ENCODE results near the gene PSMB10.

The PSMB10 gene

GRCh38 chr16:67936124-67936879 lies at the start of gene PSMB10:
PSMB10 (minus strand) TSS chr16:67936850; CDS start chr16:67936749, 101 bp downstream.
- no peak for TF ChIP-seq CTCF (IDR thresholded peaks at IDR 0.05; ENCODE audit: low read depth, low read length)
- peak; percentile 48 for TF ChIP-seq POLR2A (IDR thresholded peaks at IDR 0.05; ENCODE audit: extremely low read depth, insufficient read length)
- TF ChIP-seq, protein P1, sequence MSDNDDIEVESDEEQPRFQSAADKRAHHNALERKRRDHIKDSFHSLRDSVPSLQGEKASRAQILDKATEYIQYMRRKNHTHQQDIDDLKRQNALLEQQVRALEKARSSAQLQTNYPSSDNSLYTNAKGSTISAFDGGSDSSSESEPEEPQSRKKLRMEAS (IDR thresholded peaks at IDR 0.05; ENCODE audit: low read depth, low read length) = peak; percentile 19; the same call in 1 of the 2 replicates
- TF ChIP-seq MYC (IDR thresholded peaks at IDR 0.05; ENCODE audit: low read depth, low read length) = no peak
- peak within 1 kb of the TSS; percentile 94 for H3K4me3 ChIP-seq (ENCODE audit: low read depth, low read length)
- peak; percentile 84 for DNase-seq (ENCODE audit: low read depth)

- TF ChIP-seq, protein P1 (IDR thresholded peaks at IDR 0.05; ENCODE audit: low read depth, low read length) = no peak
- TF ChIP-seq POLR2A (IDR thresholded peaks at IDR 0.05; ENCODE audit: extremely low read depth, insufficient read length) = no peak
- TF ChIP-seq CTCF (IDR thresholded peaks at IDR 0.05; ENCODE audit: low read depth, low read length) = no peak
- TF ChIP-seq MYC (IDR thresholded peaks at IDR 0.05; ENCODE audit: low read depth, low read length) = no peak
- H3K4me3 ChIP-seq (ENCODE audit: low read depth, low read length) = no peak overlapping the region
- no peak for DNase-seq (ENCODE audit: low read depth)
These were observed 45.5 kb upstream of the PSMB10 start for GRCh38 chr16:67982011-67982696.

DNA sequence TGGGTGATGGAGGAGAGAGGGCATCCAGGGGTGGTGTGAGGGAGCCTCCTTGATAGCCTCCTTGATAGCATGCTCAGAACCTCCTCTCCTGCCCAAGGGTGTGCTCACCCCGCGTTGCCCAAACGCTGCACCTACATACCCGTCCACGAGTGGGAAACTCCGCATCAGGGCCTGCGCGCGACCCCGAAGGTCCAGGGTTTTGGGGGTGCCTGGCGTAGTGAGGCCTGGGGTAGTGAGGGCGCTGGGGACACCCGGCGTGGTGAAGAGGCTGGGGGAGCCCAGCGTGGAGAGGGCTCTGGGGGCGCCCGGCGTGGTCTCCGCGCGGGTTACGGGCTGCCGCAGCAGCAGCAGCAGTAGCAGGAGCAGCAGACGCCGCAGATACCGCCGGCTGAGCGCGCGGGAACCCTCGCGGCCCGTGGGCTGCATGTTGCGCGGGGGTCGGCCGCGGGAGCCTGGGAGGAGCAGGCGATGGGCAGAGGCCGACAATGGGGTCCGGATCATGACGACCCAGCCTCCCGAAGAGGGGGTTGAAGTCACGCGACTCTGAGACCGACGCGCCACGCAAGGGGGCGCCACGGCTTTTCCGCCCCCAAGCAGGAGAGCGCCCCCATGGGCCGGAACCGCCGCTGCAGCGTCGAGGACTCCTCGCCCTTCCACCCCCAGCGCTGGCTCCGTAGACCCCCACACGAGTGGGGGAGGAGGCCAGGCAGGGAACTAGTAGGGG lies 43.5 kb upstream of the PSMB10 start, which contains the start of gene DPEP3:
Gene DPEP3, minus strand, starts transcription at position 545 of the 724 bp plus-strand sequence. Its CDS starts 119 bp downstream, at position 426.
- no peak for DNase-seq (ENCODE audit: low read depth)
- H3K4me3 ChIP-seq (ENCODE audit: low read depth, low read length) = no peak within 1 kb of the TSS
- TF ChIP-seq, protein P1 (IDR thresholded peaks at IDR 0.05; ENCODE audit: low read depth, low read length) = no peak
- TF ChIP-seq CTCF (IDR thresholded peaks at IDR 0.05; ENCODE audit: low read depth, low read length) = peak; percentile 4
- no peak for TF ChIP-seq MYC (IDR thresholded peaks at IDR 0.05; ENCODE audit: low read depth, low read length)

DNA sequence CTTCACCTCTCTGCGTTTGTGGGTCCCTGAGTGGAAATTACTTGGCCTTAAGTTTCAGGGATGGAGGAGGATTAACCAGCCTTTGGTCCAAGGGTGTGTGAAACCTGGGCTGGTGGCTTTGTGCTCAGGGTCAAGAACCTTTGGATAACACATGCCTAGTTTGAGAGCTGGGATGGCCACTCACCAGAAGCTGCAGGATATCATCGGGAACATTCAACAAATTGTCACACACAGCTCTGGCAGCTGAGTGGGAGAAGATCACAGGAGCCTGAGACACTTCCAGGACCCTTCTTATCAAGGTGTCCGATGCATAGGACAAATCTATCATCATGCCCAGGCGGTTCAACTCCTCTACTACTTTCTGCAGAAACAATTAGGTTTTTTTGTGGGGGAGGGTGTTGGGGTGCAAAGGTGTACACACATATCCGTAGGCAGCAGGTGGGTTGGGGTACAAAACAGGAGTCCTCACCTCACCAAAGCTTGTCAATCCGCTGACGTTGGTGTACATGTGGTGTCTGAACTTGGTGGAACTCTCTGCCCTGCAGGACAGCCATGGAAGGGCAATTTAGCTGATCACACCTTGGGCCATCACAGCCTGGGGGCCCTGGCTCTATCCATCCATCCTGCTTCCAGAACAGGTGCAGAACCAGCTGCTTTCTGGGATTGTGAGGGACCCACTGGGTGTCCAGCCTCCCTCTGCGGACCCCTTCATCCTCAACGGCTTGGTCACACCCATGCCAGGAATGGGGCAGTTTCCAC lies 41.0 kb upstream of the PSMB10 start:
- TF ChIP-seq, protein P1 (IDR thresholded peaks at IDR 0.05; ENCODE audit: low read depth, low read length) = no peak
- TF ChIP-seq CTCF (IDR thresholded peaks at IDR 0.05; ENCODE audit: low read depth, low read length) = no peak
- H3K4me3 ChIP-seq (ENCODE audit: low read depth, low read length) = no peak overlapping the region
- no peak for DNase-seq (ENCODE audit: low read depth)

- TF ChIP-seq MYC (IDR thresholded peaks at IDR 0.05; ENCODE audit: low read depth, low read length) (no peak), CTCF (IDR thresholded peaks at IDR 0.05; ENCODE audit: low read depth, low read length) (no peak), POLR2A (IDR thresholded peaks at IDR 0.05; ENCODE audit: extremely low read depth, insufficient read length) (no peak)
- TF ChIP-seq, protein P1 (IDR thresholded peaks at IDR 0.05; ENCODE audit: low read depth, low read length) = no peak
- no peak for DNase-seq (ENCODE audit: low read depth)
These were observed 40.4 kb upstream of the PSMB10 start for GRCh38 chr16:67977005-67977404.

More at GRCh38 chr16:67977005-67977404, 40.4 kb upstream of the PSMB10 start:
- H3K4me3 ChIP-seq (ENCODE audit: low read depth, low read length) = no peak overlapping the region

Data from NB4 (cell line).